HCT116 (cell line): Measurements from ENCODE around the gene SLC6A12. TPM values are rescaled to one million over a fixed set of nuclear protein-coding genes. Genes with fewer than 3 reads are reported as not detected.

ENCODE experiments used
- ATAC-seq: fragments of 200-7000 bp; cut with Tn5 transposase; 2 replicates; pipeline ENCODE4 v1.9.1; 2020; ENCODE audit warnings: mild to moderate bottlenecking, moderate library complexity
- BruUV-seq: library from RNA; stranded (reverse); fragments of 400-500 nt; replicated peaks from 2 replicates; lab custom pipeline; 2021; lab: Mats Ljungman, UMichigan
- CTCF ChIA-PET: fragments of 300-600 bp; sonication (Branson Sonifier 250); formaldehyde crosslinking; loops from one replicate; lab custom pipeline; 2021; ENCODE audit warnings: antibody characterized with exemption; lab: Charles Lee
- POLR2A ChIA-PET: fragments of 300-600, 350-600 bp; sonication (Branson Sonifier 250); formaldehyde crosslinking; loops from one replicate; lab custom pipeline; 2021; ENCODE audit warnings: antibody characterized with exemption; lab: Charles Lee
- RAD21 ChIA-PET, 2 experiments: fragments of 300-600 bp; sonication (Branson Sonifier 250); formaldehyde crosslinking; loops; one replicate each; lab custom pipeline; 2023; ENCODE audit warnings: low total read pairs in 2 of 2; ENCODE audit not compliant: uncharacterized antibody in 2 of 2, unreplicated experiment in 2 of 2, low non-redundant PET in 1 of 2; lab: Charles Lee
- DNase-seq: peaks from one replicate; pipeline ENCODE4 v3.0.0-alpha.2; 2010; ENCODE audit warnings: low read depth, low spot score
- H2AFZ ChIP-seq: fragments of 200-600 bp; shearing (Covaris generic), sonication (generic); 2 replicates; pipeline ENCODE4 v1.6.1; 2017; ENCODE audit warnings: low read depth, mixed run types, mixed read lengths, antibody characterized with exemption, low read length; ENCODE audit not compliant: poor library complexity, severe bottlenecking
- H3K27ac ChIP-seq: 2 replicates; pipeline ENCODE4 v1.5.1; 2012; ENCODE audit warnings: low read depth, low read length
- H3K27me3 ChIP-seq: fragments of 200-600 bp; sonication (generic); 2 replicates; pipeline ENCODE4 v1.6.1; 2016; ENCODE audit warnings: mixed run types, low read length, mixed read lengths; ENCODE audit not compliant: insufficient read depth
- H3K36me3 ChIP-seq, 2 experiments: fragments of 200-500 bp in 1 of 2; fragments of 200-600 bp in 1 of 2; sonication (Bioruptor generic) in 1 of 2; sonication (generic) in 1 of 2; 2 replicates each; pipeline versions ENCODE4 v1.5.1 to v1.6.1; 2014 to 2016; ENCODE audit warnings: low read length in 2 of 2, inconsistent platforms in 1 of 2, mixed read lengths in 1 of 2, mixed run types in 1 of 2; ENCODE audit not compliant: insufficient read depth in 2 of 2, control insufficient read depth in 1 of 2
- H3K4me1 ChIP-seq, 2 experiments: fragments of 200-600 bp in 1 of 2; sonication (generic) in 1 of 2; 2 replicates each; pipeline versions ENCODE4 v1.5.1 to v1.6.1; 2012 to 2017; ENCODE audit warnings: low read length in 2 of 2, inconsistent platforms in 1 of 2, mild to moderate bottlenecking in 1 of 2, mixed read lengths in 1 of 2, mixed run types in 1 of 2, moderate library complexity in 1 of 2; ENCODE audit not compliant: insufficient read depth in 2 of 2, control insufficient read depth in 1 of 2
- H3K4me2 ChIP-seq: fragments of 200-600 bp; sonication (generic); 2 replicates; pipeline ENCODE4 v1.6.1; 2017; ENCODE audit warnings: mixed run types, low read length, mixed read lengths
- H3K4me3 ChIP-seq, 2 experiments: fragments of 200-600 bp in 1 of 2; sonication (generic) in 1 of 2; replicated peaks in 1 of 2; 2 replicates each; pipeline ENCODE4 v1.5.1; 2011 to 2016; ENCODE audit warnings: low read length in 2 of 2, control low read depth in 1 of 2, low read depth in 1 of 2, mild to moderate bottlenecking in 1 of 2, mixed read lengths in 1 of 2, mixed run types in 1 of 2
- H3K79me2 ChIP-seq: fragments of 200-600 bp; sonication (generic); 2 replicates; pipeline ENCODE4 v1.6.1; 2017; ENCODE audit warnings: mild to moderate bottlenecking, mixed run types, low read length, moderate library complexity, mixed read lengths; ENCODE audit not compliant: insufficient read depth
- H3K9ac ChIP-seq: fragments of 200-600 bp; sonication (generic); 2 replicates; pipeline ENCODE4 v1.6.1; 2016; ENCODE audit warnings: low read length, mixed read lengths
- H3K9me2 ChIP-seq: fragments of 200-600 bp; sonication (generic), shearing (Covaris generic); 2 replicates; pipeline ENCODE4 v1.6.1; 2017; ENCODE audit warnings: mixed run types, mild to moderate bottlenecking, moderate library complexity; ENCODE audit not compliant: insufficient read depth
- H3K9me3 ChIP-seq, 2 experiments: fragments of 200-500 bp in 1 of 2; fragments of 200-600 bp in 1 of 2; sonication (Bioruptor generic) in 1 of 2; sonication (generic) in 1 of 2; 2 replicates each; pipeline ENCODE4 v1.6.1; 2014 to 2017; ENCODE audit warnings: low read length in 2 of 2, mixed read lengths in 2 of 2, inconsistent platforms in 1 of 2, low read depth in 1 of 2, mild to moderate bottlenecking in 1 of 2, mixed run types in 1 of 2, moderate library complexity in 1 of 2; ENCODE audit not compliant: control insufficient read depth in 1 of 2, insufficient read depth in 1 of 2
- H4K20me1 ChIP-seq: fragments of 200-600 bp; sonication (generic), shearing (Covaris generic); 2 replicates; pipeline ENCODE4 v1.6.1; 2017; ENCODE audit warnings: mixed run types, mild to moderate bottlenecking, moderate library complexity; ENCODE audit not compliant: insufficient read depth
- ATF3 ChIP-seq: IDR thresholded peaks from 2 replicates; pipeline ENCODE4 v1.6.1; 2012
- CBX3 ChIP-seq: IDR thresholded peaks from 2 replicates; pipeline ENCODE4 v1.6.1; 2012; ENCODE audit warnings: low read depth
- CEBPB ChIP-seq: IDR thresholded peaks from 2 replicates; pipeline ENCODE4 v1.6.1; 2012; ENCODE audit warnings: low read depth
- EGR1 ChIP-seq: IDR thresholded peaks from 2 replicates; pipeline ENCODE4 v1.6.1; 2012; ENCODE audit warnings: low read depth
- ELF1 ChIP-seq: IDR thresholded peaks from 2 replicates; pipeline ENCODE4 v1.6.1; 2012; ENCODE audit warnings: low read depth, borderline replicate concordance
- EZH2 ChIP-seq: fragments of 200-600 bp; sonication (generic); IDR thresholded peaks from 2 replicates; pipeline ENCODE4 v1.6.1; 2017; ENCODE audit warnings: antibody characterized with exemption, mixed run types
- EZH2phosphoT487 ChIP-seq: fragments of 200-600 bp; IDR thresholded peaks from 2 replicates; pipeline ENCODE4 v1.6.1; 2018; ENCODE audit warnings: antibody characterized with exemption, borderline replicate concordance
- FOSL1 ChIP-seq: IDR thresholded peaks from 2 replicates; pipeline ENCODE4 v1.6.1; 2012; ENCODE audit warnings: low read depth
- JUND ChIP-seq: IDR thresholded peaks from 2 replicates; pipeline ENCODE4 v1.6.1; 2012
- POLR2AphosphoS5 ChIP-seq: IDR thresholded peaks from 2 replicates; pipeline ENCODE4 v1.6.1; 2011; ENCODE audit warnings: mild to moderate bottlenecking, low read depth, low read length, moderate library complexity
- RAD21 ChIP-seq: IDR thresholded peaks from 2 replicates; pipeline ENCODE4 v1.6.1; 2012; ENCODE audit warnings: low read depth, mild to moderate bottlenecking
- REST ChIP-seq: IDR thresholded peaks from 2 replicates; pipeline ENCODE4 v1.6.1; 2012; ENCODE audit warnings: low read depth
- SIN3A ChIP-seq: IDR thresholded peaks from 2 replicates; pipeline ENCODE4 v1.6.1; 2012; ENCODE audit warnings: low read depth
- SP1 ChIP-seq: IDR thresholded peaks from 2 replicates; pipeline ENCODE4 v1.6.1; 2012; ENCODE audit warnings: low read depth
- SRF ChIP-seq: IDR thresholded peaks from 2 replicates; pipeline ENCODE4 v1.6.1; 2012; ENCODE audit warnings: low read depth
- TCF7L2 ChIP-seq: IDR thresholded peaks from 2 replicates; pipeline ENCODE4 v1.7.0; 2011; ENCODE audit warnings: borderline replicate concordance, inconsistent platforms; ENCODE audit not compliant: insufficient read depth, insufficient read length; ENCODE audit errors: extremely low read depth
- YY1 ChIP-seq: IDR thresholded peaks from 2 replicates; pipeline ENCODE4 v1.6.1; 2011; ENCODE audit warnings: low read length, low read depth, moderate library complexity, mild to moderate bottlenecking; ENCODE audit not compliant: insufficient replicate concordance; ENCODE audit errors: extremely low read depth
- ZBTB33 ChIP-seq: IDR thresholded peaks from 2 replicates; pipeline ENCODE4 v1.6.1; 2011; ENCODE audit warnings: mild to moderate bottlenecking, low read length, moderate library complexity; ENCODE audit not compliant: insufficient replicate concordance; ENCODE audit errors: extremely low read depth
- ZFX ChIP-seq: fragments of 450-650 bp; IDR thresholded peaks from 2 replicates; pipeline ENCODE4 v1.6.1; 2017
- intact Hi-C: fragments of 100-400 bp; cut with micrococcal nuclease; formaldehyde crosslinking; loops from 2 replicates; pipeline ENCODE4 v1.10.0; 2022
- total RNA-seq: library from RNA; stranded (reverse); gene quantifications from one replicate; pipeline ENCODE4 v1.2.1, GENCODE V29; 2021; ENCODE audit not compliant: unreplicated experiment

SLC6A12 gene
- total RNA-seq, 1 experiment from 2014 or later, result 0.64 TPM

DNA sequence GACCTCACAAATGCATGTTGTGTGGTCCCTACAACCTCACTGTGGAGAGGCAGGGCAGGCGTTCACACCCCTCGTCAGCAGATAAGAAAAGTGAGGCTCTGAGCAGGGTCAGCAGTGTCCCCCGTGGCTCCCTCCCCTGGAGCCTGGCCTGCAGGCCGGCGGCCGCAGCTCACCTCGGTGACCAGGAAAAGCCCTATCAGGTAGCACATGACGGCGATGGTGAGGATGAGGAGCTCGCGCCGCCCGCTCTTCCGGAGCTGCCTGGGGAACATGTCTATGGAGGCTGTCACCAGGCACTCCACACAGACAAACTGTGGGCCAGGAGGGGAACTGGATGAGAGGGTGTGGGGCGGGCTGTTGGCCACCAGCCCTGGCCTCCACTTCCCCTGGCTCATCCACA is 18.0 kb downstream of the SLC6A12 start:
- no peaks in the 10 kb centered on the region for H3K4me1 ChIP-seq
- no peak overlapping the region for H3K9ac ChIP-seq
- H3K79me2 ChIP-seq, result no peaks in the 10 kb centered on the region
- H2AFZ ChIP-seq, result no peak overlapping the region
- ATAC-seq, result no peak
- ChIA-PET POLR2A (no interaction called here), CTCF (no interaction called here), RAD21 (no interaction called here)
- TF ChIP-seq SRF (no peak), CBX3 (no peak), FOSL1 (no peak), YY1 (no peak), JUND (no peak), EZH2 (no peak), POLR2AphosphoS5 (no peak), ELF1 (no peak), ZBTB33 (no peak), RAD21 (no peak), EGR1 (no peak), CEBPB (no peak), SIN3A (no peak), SP1 (no peak), ZFX (no peak), TCF7L2 (no peak), EZH2phosphoT487 (no peak), REST (no peak), ATF3 (no peak)
- H3K4me2 ChIP-seq, result no peak overlapping the region
- no peak overlapping the region for H3K4me3 ChIP-seq
- H3K9me2 ChIP-seq, result no peaks in the 10 kb centered on the region
- no peak overlapping the region for H3K27ac ChIP-seq
- DNase-seq, result no peak
- H4K20me1 ChIP-seq, result no peaks in the 10 kb centered on the region
- H3K27me3 ChIP-seq, result 0 out of 2 replicates have a peak, but pooled peaks cover 6% of the 10 kb centered on the region
- H3K9me3 ChIP-seq, result no peaks in the 10 kb centered on the region
- H3K36me3 ChIP-seq, result no peaks in the 10 kb centered on the region
- no TSS peak for BruUV-seq
- intact Hi-C loops, result no loop called here
